ENCODE data around the gene CYTH2. TPM values are rescaled to one million over a fixed set of nuclear protein-coding genes. Genes with fewer than 3 reads are reported as not detected.
"Not testable (repeated sequence)": the region's sequence is repeated elsewhere in the genome, so short reads cannot be mapped to it uniquely, and the experiment has no call there.

Gene CYTH2
- polyA plus RNA-seq, 1 donor: 49.3 TPM

DNA sequence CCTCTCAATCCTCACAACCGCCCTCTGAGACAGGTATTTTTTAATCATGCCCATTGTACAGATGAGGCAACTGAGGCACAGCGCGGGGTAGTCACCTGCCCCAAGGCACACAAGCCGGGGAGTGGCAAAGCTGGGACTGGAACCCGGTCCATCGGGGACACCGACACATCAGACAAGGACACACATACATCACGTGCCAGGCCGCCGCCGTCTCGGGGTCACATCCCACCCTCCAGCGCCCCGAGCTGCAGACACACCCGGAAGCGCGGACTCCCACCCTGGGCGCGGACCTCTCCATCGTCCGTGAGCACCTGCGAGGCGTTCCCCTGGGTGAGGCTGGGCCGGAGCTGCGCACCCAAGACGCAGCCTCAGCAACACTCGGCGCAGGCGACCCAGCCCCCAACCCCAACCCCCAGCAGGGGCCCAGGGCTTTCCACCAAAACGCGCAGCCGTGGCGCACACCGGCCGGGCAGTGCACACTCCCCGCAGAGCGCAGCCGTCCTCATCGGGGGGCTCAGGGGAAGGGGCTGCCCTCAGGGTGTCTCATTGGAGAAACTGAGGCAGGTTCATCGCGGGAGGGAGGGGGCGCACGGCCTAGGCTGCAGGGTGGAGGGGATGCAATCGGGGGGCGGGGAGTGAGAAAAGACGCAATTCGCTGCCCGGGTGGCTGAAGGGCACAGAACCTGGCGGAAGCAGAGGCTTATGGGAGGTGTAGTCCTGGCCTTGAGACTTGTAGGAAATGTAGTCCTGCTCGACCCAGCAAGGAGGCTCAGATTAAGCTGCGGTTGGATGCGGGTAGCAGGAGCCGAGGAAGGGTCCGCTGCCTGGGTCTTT is 44.3 kb downstream of the CYTH2 start:
- DNase-seq: no peak

DNA sequence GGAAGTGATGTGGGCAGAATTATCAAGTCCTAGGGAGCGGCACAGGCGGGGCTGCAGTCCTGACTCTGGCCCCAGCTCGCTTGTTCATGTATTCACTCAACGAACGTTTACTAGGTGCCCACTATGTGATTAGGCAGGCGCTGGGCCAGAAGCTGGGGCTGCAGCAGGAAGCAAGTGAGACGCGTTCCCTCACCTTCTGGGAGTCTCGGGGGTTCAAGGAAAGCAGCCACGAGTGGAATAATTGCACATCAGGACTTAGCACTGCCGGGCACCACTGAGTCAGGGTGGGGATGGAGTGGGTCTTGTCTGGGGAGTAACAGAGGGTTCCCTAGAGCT is 44.9 kb downstream of the CYTH2 start:
- DNase-seq: no peak

DNA sequence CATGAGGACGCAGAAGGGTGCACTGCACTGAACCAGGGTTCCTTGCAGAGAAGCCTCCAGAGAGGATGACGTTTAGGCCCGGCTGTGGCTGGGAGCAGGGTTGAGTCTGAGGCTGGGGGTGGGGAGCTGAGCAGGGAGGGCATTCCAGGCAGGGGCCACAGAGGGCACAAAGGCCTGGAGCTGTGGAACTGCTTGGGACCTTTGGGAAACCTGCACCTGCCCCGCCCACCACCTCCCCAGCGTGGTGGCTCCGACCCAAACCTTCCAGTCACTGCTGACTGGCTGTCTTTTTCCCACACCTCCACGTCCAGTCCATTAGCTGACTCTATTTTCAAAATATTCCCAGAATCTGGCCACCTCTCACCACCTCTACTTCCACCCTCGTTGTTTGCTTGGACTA is 47.4 kb downstream of the CYTH2 start:
- DNase-seq: no peak

DNA sequence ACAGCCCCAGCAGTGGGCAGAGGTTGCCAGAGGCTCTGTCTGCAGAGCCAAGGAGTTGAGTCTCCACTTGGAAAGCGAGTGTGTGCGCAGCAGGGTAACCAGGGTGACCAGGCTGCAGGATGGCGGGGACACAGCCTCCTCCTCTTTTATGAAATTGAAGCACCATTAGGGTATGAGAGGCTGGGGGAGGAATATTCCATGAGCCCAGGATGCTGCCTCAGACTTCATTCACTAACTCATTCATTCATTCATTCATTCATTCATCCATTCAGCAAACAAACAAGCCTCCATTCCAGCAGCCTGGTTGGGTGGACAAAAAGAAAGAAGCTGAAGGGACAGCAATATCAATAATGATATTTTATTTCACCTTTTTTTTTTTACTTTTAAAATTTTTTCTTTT is 49.0 kb downstream of the CYTH2 start:
- no peak for DNase-seq

DNA sequence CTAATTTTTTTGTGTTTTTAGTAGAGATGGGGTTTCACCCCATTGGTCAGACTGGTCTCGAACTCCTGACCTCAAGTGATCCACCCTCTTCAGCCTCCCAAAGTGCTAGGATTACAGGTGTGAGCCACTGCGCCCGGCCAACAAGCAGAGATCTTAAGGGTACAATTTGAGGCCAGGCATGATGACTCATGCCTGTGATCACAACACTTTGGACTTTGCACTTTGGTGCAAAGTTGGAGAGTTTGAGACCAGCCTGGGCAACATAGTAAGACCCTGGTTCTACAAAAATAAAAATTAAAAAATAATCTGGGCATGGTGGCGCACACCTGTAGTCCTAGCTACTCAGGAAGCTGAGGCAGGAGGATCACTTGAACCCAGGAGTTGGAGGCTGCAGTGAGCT is 50.3 kb downstream of the CYTH2 start:
- DNase-seq: not testable (repeated sequence)

DNA sequence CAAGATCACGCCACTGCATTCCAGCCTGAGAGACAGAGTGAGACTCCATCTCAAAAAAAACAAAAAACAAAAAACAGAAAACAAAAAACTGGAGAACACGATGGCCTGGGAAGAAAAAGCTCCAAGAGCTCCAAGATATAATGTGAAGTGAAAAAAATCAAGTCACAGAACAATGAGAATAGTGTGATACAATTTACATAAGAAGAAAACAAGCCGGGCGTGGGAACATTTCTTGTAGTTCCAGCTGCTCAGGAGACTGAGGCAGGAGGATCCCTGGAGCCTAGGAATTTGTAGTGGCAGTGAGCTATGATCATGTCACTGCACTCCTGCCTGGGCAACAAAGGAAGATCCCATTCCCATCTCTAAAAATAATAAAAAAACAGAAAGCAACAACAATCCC is 51.0 kb downstream of the CYTH2 start:
- DNase-seq: no peak

DNA sequence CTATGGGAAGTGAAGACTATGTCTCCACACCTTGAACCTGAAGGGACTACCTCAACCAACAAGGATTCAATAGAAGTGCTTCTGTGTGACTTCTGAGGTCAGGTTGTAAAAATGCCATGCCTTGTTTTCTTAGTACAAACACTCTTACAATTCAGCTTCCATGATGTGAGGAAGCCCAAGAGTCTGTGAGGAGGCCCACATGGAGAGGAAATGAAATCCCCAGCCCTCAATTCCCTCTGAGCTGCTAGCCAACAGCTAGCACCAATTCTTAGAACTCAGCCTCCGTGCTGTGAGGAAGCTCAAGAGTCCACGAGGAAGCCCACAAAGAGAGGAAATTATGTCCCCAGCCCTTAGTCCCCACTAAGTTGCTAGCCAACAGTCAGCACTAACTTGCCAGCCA is 55.1 kb downstream of the CYTH2 start:
- no peak for DNase-seq

DNA sequence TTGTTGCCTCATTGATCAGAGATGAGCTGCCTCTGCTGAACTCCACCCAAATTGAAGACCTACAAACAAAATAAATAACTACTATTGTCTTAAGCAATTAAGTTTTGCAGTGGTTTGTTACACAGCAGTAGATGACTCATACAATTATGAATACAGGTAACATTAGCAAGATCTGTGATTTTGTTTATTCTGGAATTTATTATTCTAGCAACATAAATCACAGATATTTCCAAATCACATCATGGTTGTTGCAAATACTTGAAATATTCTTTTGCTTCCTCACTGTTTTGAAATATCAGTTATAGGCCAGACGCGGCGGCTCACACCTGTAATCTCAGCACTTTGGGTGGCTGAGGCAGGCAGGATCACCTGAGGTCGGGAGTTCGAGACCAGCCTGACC is 55.6 kb downstream of the CYTH2 start:
- no peak for DNase-seq

DNA sequence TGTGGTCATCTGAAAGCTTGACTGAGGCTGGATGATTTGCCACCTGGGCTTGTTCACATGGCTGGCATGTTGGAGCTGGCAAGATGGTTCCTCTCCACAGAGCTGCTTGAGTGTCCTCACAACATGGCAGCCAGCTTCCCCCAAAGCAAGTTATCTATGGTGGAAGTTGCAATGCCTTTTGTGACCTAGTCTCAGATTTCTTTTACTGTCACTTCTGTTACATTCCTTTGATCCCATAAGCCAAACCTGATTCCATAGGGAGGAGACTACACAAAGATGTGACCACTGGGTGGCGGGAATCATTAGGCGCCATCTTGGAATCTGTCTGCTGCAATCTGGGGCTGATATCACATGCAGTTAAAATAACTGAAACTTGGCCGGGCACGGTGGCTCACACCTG is 60.0 kb downstream of the CYTH2 start:
- no peak for DNase-seq

DNA sequence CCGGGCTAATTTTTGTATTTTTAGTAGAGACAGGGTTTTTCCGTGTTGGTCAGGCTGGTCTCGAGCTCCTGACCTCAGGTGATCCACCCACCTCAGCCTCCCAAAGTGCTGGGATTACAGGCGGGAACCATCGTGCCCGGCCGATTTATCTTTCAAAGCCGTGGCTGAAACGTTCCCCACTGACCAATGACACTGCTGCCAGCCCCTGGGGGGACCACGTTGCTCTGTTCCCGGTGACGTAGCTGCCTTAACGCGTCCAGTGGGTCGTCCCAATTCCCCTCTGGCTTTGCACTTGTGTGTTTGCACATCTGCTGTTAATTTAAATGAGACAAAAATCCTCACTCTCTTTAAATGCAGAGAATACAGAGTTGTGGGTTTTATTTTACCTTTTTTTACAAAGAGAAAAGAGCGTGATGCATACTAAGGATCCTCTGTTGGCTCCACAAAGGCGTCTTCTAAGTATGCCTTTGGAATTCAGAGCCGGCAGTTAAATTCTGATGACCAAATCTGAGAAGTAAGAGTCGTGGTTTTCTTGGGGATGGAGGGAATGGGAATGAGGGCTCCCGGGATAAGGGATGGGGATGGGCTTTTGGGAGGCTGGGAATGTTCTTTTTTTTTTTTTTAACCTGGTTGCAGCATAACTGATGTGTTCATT is 61.0 kb downstream of the CYTH2 start:
- no peak for DNase-seq

DNA sequence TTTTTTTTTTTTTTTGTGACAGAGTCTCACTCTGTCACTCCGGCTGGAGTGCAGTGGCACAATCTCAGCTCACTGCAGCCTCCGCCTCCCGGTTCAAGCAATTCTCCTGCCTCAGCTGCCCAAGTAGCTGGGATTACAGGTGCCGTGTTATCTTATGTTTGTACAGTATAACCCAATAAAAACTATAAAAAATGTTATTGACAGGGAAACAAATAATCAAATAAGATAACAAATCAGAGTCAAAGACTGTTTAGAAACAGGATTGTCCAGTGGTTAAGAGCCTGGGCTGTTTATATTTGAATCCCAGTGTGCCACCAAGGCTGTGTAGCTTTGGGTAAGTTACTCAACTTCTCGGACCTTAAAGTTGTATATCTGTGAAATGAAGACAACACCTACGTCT is 61.6 kb downstream of the CYTH2 start:
- no peak for DNase-seq

Other genes with a start within 250 kb of the CYTH2 start
- 42.8 TPM for gene CARD8, start 213.5 kb upstream of the CYTH2 start, polyA plus RNA-seq (ENCODE audit: insufficient read length)
- gene ZNF114, start 199.3 kb upstream of the CYTH2 start, polyA plus RNA-seq (ENCODE audit: insufficient read length): 2.4 TPM
- gene EMP3, start 143.8 kb upstream of the CYTH2 start, polyA plus RNA-seq (ENCODE audit: insufficient read length): 149 TPM
- gene TMEM143, start 105.4 kb upstream of the CYTH2 start, polyA plus RNA-seq (ENCODE audit: insufficient read length): 20.6 TPM
- not detected for gene SYNGR4, start 105.0 kb upstream of the CYTH2 start, polyA plus RNA-seq (ENCODE audit: insufficient read length)
- 125 TPM for gene KDELR1, start 77.8 kb upstream of the CYTH2 start, polyA plus RNA-seq (ENCODE audit: insufficient read length)
- 2.5 TPM for gene GRIN2D, start 75.7 kb upstream of the CYTH2 start, polyA plus RNA-seq (ENCODE audit: insufficient read length)
- 26.2 TPM for gene GRWD1, start 23.4 kb upstream of the CYTH2 start, polyA plus RNA-seq (ENCODE audit: insufficient read length)
- 1.2 TPM for gene KCNJ14, start 13.8 kb upstream of the CYTH2 start, polyA plus RNA-seq (ENCODE audit: insufficient read length)
- gene LMTK3, start 42.5 kb downstream of the CYTH2 start, polyA plus RNA-seq (ENCODE audit: insufficient read length): 0.09 TPM
- gene SULT2B1, start 82.8 kb downstream of the CYTH2 start, polyA plus RNA-seq (ENCODE audit: insufficient read length): 0.32 TPM
- not detected for gene SPACA4, start 137.4 kb downstream of the CYTH2 start, polyA plus RNA-seq (ENCODE audit: insufficient read length)
- 0.44 TPM for gene FAM83E, start 145.7 kb downstream of the CYTH2 start, polyA plus RNA-seq (ENCODE audit: insufficient read length)
- gene RPL18, start 149.8 kb downstream of the CYTH2 start, polyA plus RNA-seq (ENCODE audit: insufficient read length): 1,775 TPM
- gene SPHK2, start 150.1 kb downstream of the CYTH2 start, polyA plus RNA-seq (ENCODE audit: insufficient read length): 10.7 TPM
- 7.9 TPM for gene DBP, start 168.0 kb downstream of the CYTH2 start, polyA plus RNA-seq (ENCODE audit: insufficient read length)
- 7.8 TPM for gene CA11, start 176.8 kb downstream of the CYTH2 start, polyA plus RNA-seq (ENCODE audit: insufficient read length)
- 0.72 TPM for gene NTN5, start 203.6 kb downstream of the CYTH2 start, polyA plus RNA-seq (ENCODE audit: insufficient read length)
- 1.2 TPM for gene FUT2, start 226.6 kb downstream of the CYTH2 start, polyA plus RNA-seq (ENCODE audit: insufficient read length)

Measured in hindlimb muscle (tissue), 1 donor.